H9 (cell line): Measurements from ENCODE around the gene PRPF40B. TPM values are rescaled to one million over a fixed set of nuclear protein-coding genes. Genes with fewer than 3 reads are reported as not detected.

ENCODE experiments used
- DNase-seq: peaks from one replicate; pipeline ENCODE4 v3.0.0-alpha.2; 2017
- H2AFZ ChIP-seq: one replicate; pipeline ENCODE4 v1.6.1; 2013; ENCODE audit warnings: mild to moderate bottlenecking, low read length, control low read depth, moderate library complexity
- H2AK5ac ChIP-seq: 2 replicates; pipeline ENCODE4 v1.6.1; 2013; ENCODE audit warnings: low read length, control low read depth, mixed read lengths; ENCODE audit not compliant: insufficient read length
- H2BK120ac ChIP-seq: one replicate; pipeline ENCODE4 v1.6.1; 2013; ENCODE audit warnings: low read depth, mild to moderate bottlenecking, low read length, control low read depth, inconsistent platforms; ENCODE audit not compliant: poor library complexity, severe bottlenecking
- H2BK12ac ChIP-seq: 2 replicates; pipeline ENCODE4 v1.6.1; 2013; ENCODE audit warnings: low read length, control low read depth, mixed read lengths, low read depth; ENCODE audit not compliant: insufficient read length
- H2BK15ac ChIP-seq: 2 replicates; pipeline ENCODE4 v1.6.1; 2013; ENCODE audit warnings: low read depth, low read length, control low read depth
- H2BK20ac ChIP-seq: one replicate; pipeline ENCODE4 v1.6.1; 2013; ENCODE audit warnings: low read depth, mild to moderate bottlenecking, low read length, control low read depth, inconsistent platforms; ENCODE audit not compliant: poor library complexity, severe bottlenecking
- H2BK5ac ChIP-seq: 2 replicates; pipeline ENCODE4 v1.6.1; 2013; ENCODE audit warnings: low read length, control low read depth, mixed read lengths; ENCODE audit not compliant: insufficient read length
- H3K14ac ChIP-seq: 2 replicates; pipeline ENCODE4 v1.6.1; 2013; ENCODE audit warnings: low read length, control low read depth; ENCODE audit not compliant: insufficient read depth
- H3K18ac ChIP-seq: 2 replicates; pipeline ENCODE4 v1.6.1; 2013; ENCODE audit warnings: low read depth, mild to moderate bottlenecking, mixed read lengths, low read length, control low read depth; ENCODE audit not compliant: insufficient read length
- H3K23ac ChIP-seq: 2 replicates; pipeline ENCODE4 v1.6.1; 2013; ENCODE audit warnings: low read length, control low read depth, mixed read lengths, low read depth; ENCODE audit not compliant: insufficient read length
- H3K23me2 ChIP-seq: 2 replicates; pipeline ENCODE4 v1.6.1; 2013; ENCODE audit warnings: low read depth, mild to moderate bottlenecking, mixed read lengths, low read length, control low read depth; ENCODE audit not compliant: insufficient read length, poor library complexity, severe bottlenecking
- H3K27ac ChIP-seq: 2 replicates; pipeline ENCODE4 v1.5.1; 2013; ENCODE audit warnings: low read length, control low read depth, mixed read lengths, low read depth; ENCODE audit not compliant: insufficient read length
- H3K27me3 ChIP-seq: 2 replicates; pipeline ENCODE4 v1.6.1; 2013; ENCODE audit warnings: low read length, control low read depth, inconsistent platforms; ENCODE audit not compliant: insufficient read depth
- H3K4ac ChIP-seq: 2 replicates; pipeline ENCODE4 v1.6.1; 2013; ENCODE audit warnings: low read depth, mild to moderate bottlenecking, control low read depth, inconsistent platforms, low read length, moderate library complexity
- H3K4me1 ChIP-seq: 2 replicates; pipeline ENCODE4 v1.6.1; 2013; ENCODE audit warnings: low read length, control low read depth, inconsistent platforms; ENCODE audit not compliant: insufficient read depth
- H3K4me2 ChIP-seq: 2 replicates; pipeline ENCODE4 v1.6.1; 2013; ENCODE audit warnings: low read length, control low read depth, mixed read lengths; ENCODE audit not compliant: insufficient read length, insufficient read depth
- H3K56ac ChIP-seq: 2 replicates; pipeline ENCODE4 v1.6.1; 2013; ENCODE audit warnings: low read depth, mild to moderate bottlenecking, mixed read lengths, low read length, control low read depth; ENCODE audit not compliant: insufficient read length
- H3K79me1 ChIP-seq: 2 replicates; pipeline ENCODE4 v1.6.1; 2013; ENCODE audit warnings: low read depth, mild to moderate bottlenecking, moderate library complexity, low read length, control low read depth, inconsistent platforms; ENCODE audit not compliant: insufficient read depth, poor library complexity, severe bottlenecking
- H3K79me2 ChIP-seq: 2 replicates; pipeline ENCODE4 v1.6.1; 2013; ENCODE audit warnings: low read length, control low read depth, inconsistent platforms; ENCODE audit not compliant: insufficient read depth
- H3K9ac ChIP-seq: 2 replicates; pipeline ENCODE4 v1.6.1; 2013; ENCODE audit warnings: low read length, control low read depth, mixed read lengths; ENCODE audit not compliant: insufficient read length; ENCODE audit errors: extremely low read depth
- H3K9me3 ChIP-seq: one replicate; pipeline ENCODE4 v1.6.1; 2013; ENCODE audit warnings: low read depth, low read length, inconsistent platforms; ENCODE audit not compliant: control insufficient read depth
- H3T11ph ChIP-seq: one replicate; pipeline ENCODE4 v1.6.1; 2013; ENCODE audit warnings: mild to moderate bottlenecking, low read length, control low read depth, inconsistent platforms
- H4K20me1 ChIP-seq: one replicate; pipeline ENCODE4 v1.6.1; 2013; ENCODE audit not compliant: control insufficient read depth, insufficient read length, insufficient read depth
- H4K5ac ChIP-seq: 2 replicates; pipeline ENCODE4 v1.6.1; 2013; ENCODE audit warnings: low read depth, mild to moderate bottlenecking, mixed read lengths, low read length, control low read depth; ENCODE audit not compliant: insufficient read length
- H4K8ac ChIP-seq: replicated peaks from 2 replicates; pipeline ENCODE4 v1.6.1; 2013; ENCODE audit warnings: low read length, control low read depth, mixed read lengths, low read depth; ENCODE audit not compliant: insufficient read length
- H4K91ac ChIP-seq: 2 replicates; pipeline ENCODE4 v1.6.1; 2013; ENCODE audit warnings: low read depth, mild to moderate bottlenecking, moderate library complexity, mixed read lengths, low read length, control low read depth; ENCODE audit not compliant: insufficient read length
- H3K27ac Mint-ChIP-seq, 3 experiments: 2 replicates in 2 of 3; 3 replicates in 1 of 3; pipeline ENCODE4 v1.8.0; 2020 to 2021; ENCODE audit warnings: mixed read lengths in 3 of 3, mild to moderate bottlenecking in 1 of 3, moderate library complexity in 1 of 3
- H3K27me3 Mint-ChIP-seq: 2 replicates; pipeline ENCODE4 v1.8.0; 2021; ENCODE audit warnings: low read depth, mild to moderate bottlenecking, moderate library complexity, mixed read lengths
- H3K36me3 Mint-ChIP-seq, 3 experiments: 2 replicates in 2 of 3; 3 replicates in 1 of 3; pipeline ENCODE4 v1.8.0; 2020 to 2021; ENCODE audit warnings: low read depth in 3 of 3, mixed read lengths in 3 of 3; ENCODE audit not compliant: insufficient read depth in 1 of 3
- H3K4me1 Mint-ChIP-seq, 2 experiments: 2 replicates each; pipeline ENCODE4 v1.8.0; 2020; ENCODE audit warnings: mixed read lengths in 2 of 2
- H3K4me3 Mint-ChIP-seq, 2 experiments: 2 replicates in 1 of 2; 3 replicates in 1 of 2; pipeline ENCODE4 v1.8.0; 2020 to 2021; ENCODE audit warnings: mild to moderate bottlenecking in 2 of 2, mixed read lengths in 2 of 2, moderate library complexity in 1 of 2
- H3K9me3 Mint-ChIP-seq, 2 experiments: 2 replicates in 1 of 2; 3 replicates in 1 of 2; pipeline ENCODE4 v1.8.0; 2020; ENCODE audit warnings: mild to moderate bottlenecking in 2 of 2, mixed read lengths in 2 of 2, moderate library complexity in 1 of 2
- WGBS: extraction: QIAGEN DNeasy Blood & Tissue Kit; methylation state at CpG from one replicate; pipeline ENCODE4 v1.1.7; 2013; ENCODE audit warnings: missing lambda C conversion rate, low lambda C conversion rate, mixed read lengths; ENCODE audit not compliant: insufficient read length; ENCODE audit errors: extremely low coverage; 5-methylcytosine and 5-hydroxymethylcytosine counted together
- total RNA-seq: library from RNA; stranded (reverse); gene quantifications from 2 replicates; pipeline ENCODE4 v1.2.1, GENCODE V29; 2021
- TF ChIP-seq, protein P1 (sequence below): fragments of 200-600 bp; sonication (generic); conservative IDR thresholded peaks from 3 replicates; pipeline ENCODE4 v1.8.0; 2021; ENCODE audit warnings: antibody characterized with exemption, mild to moderate bottlenecking

Gene PRPF40B
- total RNA-seq, 1 experiment from 2014 or later: 19.0 TPM

- H3K27ac Mint-ChIP-seq: peak overlapping the region in 1 of 3 experiments; percentile 55; a peak in 2 of 7 replicates
- no peaks in the 10 kb centered on the region for H3K27me3 ChIP-seq
- no peaks in the 10 kb centered on the region for H3K9me3 ChIP-seq
- H4K20me1 ChIP-seq: no peaks in the 10 kb centered on the region
- H3K23ac ChIP-seq: no peak overlapping the region
- H3K14ac ChIP-seq: no peak overlapping the region
- DNase-seq: no peak
- no peak overlapping the region for H2BK5ac ChIP-seq
- no peaks in the 10 kb centered on the region for H3K23me2 ChIP-seq
- peaks cover 6% of the 10 kb centered on the region; the same call in 1 of the 2 replicates for H3K4me1 ChIP-seq
- H3K4me3 Mint-ChIP-seq: no peak overlapping the region
- H2AFZ ChIP-seq: no peak overlapping the region
- H3K79me2 ChIP-seq: no peaks in the 10 kb centered on the region
- no peaks in the 10 kb centered on the region for H3K27me3 Mint-ChIP-seq
- no peaks in the 10 kb centered on the region for H3K9me3 Mint-ChIP-seq
- H3K27ac ChIP-seq: no peak overlapping the region
- H2BK20ac ChIP-seq: no peak overlapping the region
- no peak overlapping the region for H4K5ac ChIP-seq
- no peak overlapping the region for H3T11ph ChIP-seq
- TF ChIP-seq, protein P1, sequence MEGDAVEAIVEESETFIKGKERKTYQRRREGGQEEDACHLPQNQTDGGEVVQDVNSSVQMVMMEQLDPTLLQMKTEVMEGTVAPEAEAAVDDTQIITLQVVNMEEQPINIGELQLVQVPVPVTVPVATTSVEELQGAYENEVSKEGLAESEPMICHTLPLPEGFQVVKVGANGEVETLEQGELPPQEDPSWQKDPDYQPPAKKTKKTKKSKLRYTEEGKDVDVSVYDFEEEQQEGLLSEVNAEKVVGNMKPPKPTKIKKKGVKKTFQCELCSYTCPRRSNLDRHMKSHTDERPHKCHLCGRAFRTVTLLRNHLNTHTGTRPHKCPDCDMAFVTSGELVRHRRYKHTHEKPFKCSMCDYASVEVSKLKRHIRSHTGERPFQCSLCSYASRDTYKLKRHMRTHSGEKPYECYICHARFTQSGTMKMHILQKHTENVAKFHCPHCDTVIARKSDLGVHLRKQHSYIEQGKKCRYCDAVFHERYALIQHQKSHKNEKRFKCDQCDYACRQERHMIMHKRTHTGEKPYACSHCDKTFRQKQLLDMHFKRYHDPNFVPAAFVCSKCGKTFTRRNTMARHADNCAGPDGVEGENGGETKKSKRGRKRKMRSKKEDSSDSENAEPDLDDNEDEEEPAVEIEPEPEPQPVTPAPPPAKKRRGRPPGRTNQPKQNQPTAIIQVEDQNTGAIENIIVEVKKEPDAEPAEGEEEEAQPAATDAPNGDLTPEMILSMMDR: no peak
- H4K91ac ChIP-seq: no peak overlapping the region
- peaks cover 10 to 16% of the 10 kb centered on the region in 2 experiments for H3K4me1 Mint-ChIP-seq
- H2BK12ac ChIP-seq: no peak overlapping the region
- no peak overlapping the region for H2BK15ac ChIP-seq
- no peak overlapping the region for H2AK5ac ChIP-seq
- no peak overlapping the region for H3K4ac ChIP-seq
- no peak overlapping the region for H2BK120ac ChIP-seq
- H4K8ac ChIP-seq: no peak overlapping the region
- H3K36me3 Mint-ChIP-seq: peaks cover 23 to 45% (median 24%) of the 10 kb centered on the region in 3 experiments; a peak in 6 of 7 replicates
- no peaks in the 10 kb centered on the region for H3K79me1 ChIP-seq
- no peak overlapping the region for H3K9ac ChIP-seq
- no CpG with 5 or more reads among the region's 3 CpGs for WGBS
- no peak overlapping the region for H3K56ac ChIP-seq
- H3K18ac ChIP-seq: no peak overlapping the region
- no peak overlapping the region for H3K4me2 ChIP-seq
These were observed 37.8 kb downstream of the PRPF40B start for GRCh38 chr12:49661191-49661590.
